Fibroblast of peridontal ligament (primary cell): ENCODE data around the gene MORN3.
"Not testable (repeated sequence)": the region's sequence is repeated elsewhere in the genome, so short reads cannot be mapped to it uniquely, and the experiment has no call there.

Experiments used
- DNase-seq: peaks from one replicate; pipeline ENCODE4 v3.0.0-alpha.2; 2010; ENCODE audit errors: extremely low read depth

MORN3 gene

DNA sequence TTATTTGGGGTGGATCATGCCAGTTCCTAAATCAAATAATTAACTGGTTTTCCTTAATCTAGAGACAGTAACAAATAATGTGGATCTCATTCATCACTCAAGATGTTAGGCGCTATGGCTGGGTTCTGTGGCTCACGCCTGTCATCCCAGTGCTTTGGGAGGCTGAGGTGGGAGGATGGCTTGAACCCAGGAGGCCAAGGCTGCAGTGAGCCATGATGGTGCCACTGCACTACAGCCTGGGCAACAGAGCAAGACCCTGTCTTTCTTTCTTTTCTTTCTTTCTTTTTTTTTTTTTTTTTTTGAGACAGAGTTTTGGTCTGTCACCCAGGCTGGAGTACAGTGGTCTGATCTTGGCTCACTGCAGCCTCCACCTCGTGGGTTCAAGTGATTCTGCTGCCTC, 23.3 kb upstream of the MORN3 start:
- not testable (repeated sequence) for DNase-seq

DNA sequence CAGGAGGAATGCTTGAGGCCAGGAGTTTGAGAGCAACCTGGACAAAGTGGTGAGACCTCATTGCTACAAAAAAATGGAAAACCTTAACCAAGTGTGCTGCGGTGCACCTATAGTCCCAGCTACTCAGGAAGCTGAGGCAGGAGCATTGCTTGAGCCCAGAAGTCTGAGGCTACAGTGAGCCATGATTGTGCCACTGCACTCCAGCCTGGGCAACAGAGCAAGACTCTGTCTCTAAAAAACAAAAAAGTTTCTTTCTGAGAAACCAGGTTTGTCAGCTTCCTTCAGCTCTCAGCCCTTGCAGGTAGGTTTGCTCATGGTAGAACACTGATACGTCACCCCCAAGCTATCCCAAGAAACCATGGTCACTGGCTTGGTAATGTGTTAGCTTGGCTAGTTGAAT, 20.0 kb upstream of the MORN3 start:
- no peak for DNase-seq

DNA sequence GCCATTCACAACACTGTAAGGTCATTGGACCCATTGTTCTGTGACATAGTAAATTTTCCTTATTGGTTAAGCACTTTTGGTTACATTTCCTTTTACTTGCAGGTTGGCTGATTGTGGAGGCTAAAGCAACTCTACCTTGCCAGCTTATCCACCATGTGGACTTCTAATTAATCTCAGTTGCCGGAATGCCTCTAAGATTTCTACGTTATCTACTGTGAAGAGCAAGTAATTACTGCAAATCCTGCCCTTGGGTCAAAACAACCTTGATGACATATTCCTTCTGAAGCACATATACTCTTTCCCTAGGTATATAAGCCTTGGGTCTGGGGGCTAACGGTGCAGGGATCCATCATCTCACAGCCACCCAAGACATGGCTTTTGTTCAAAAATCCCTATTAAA, 19.5 kb upstream of the MORN3 start:
- no peak for DNase-seq

DNA sequence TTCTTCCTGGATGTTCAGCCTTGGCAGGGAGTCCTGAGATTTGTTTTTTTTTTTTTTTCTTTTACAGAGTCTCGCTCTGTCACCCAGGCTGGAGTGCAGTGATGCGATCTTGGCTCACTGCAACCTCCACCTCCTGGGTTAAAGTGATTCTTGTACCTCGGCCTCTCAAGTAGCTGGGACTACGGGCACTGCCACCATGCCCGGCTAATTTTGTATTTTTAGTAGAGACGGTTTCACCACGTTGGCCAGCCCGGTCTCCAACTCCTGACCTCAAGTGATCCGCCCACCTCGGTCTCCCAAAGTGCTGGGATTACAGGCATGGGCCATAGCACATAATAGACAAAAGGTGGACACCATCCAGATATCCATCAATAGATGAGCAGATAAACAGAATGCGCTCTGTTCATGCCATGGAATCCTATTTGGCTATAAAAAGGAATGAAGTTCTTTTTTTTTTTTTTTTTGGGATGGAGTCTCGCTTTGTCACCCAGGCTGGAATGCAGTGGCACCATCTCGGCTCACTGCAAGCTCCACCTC, 10.3 kb upstream of the MORN3 start:
- not testable (repeated sequence) for DNase-seq

DNA sequence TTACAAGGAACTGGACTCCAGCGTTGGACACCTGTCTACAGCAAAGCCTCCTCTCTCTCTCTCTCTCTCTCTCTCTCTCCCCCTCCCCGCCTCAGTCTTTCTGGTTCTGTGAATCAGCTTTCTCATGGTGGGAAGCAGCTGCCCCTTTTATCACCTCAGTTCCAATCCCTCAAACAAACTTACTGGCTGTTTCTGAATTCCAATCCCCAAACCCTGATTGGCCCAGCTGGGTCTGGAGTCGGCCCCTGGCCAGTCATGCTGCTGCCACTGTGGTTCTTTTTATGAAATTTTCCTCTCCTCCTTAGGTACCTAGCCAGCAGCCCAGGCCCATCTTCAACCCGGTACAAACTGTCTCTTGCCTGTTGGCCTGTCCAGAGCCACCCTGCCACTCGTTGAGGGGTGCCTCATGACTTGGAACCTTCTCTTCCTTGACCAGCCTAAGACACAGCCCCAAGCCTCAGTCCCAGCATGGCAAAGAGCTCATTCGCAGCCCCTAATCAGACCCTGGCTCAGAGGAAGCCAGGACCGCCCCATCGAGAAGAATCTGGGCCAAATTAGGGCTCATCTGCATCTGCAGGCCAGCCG, 9.4 kb upstream of the MORN3 start:
- peak; percentile 15 for DNase-seq

DNA sequence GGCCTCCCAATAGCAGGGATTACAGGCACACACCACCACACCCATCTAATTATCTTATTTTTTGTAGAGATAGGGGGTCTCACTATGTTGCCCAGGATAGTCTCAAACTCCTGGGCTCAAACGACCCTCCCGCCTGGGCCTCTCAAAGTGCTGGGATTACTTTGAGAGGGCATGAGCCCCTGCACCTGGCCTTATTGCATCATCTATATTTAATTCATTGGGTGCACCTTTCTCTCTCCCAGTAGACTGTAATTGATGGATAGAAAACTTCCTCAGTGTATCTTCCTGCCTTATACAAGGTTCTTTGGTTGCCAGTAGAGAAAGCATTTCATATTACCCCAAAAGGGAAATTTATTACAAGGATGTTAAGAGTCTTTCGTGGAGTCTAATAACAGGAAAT, 8.9 kb upstream of the MORN3 start:
- no peak for DNase-seq

DNA sequence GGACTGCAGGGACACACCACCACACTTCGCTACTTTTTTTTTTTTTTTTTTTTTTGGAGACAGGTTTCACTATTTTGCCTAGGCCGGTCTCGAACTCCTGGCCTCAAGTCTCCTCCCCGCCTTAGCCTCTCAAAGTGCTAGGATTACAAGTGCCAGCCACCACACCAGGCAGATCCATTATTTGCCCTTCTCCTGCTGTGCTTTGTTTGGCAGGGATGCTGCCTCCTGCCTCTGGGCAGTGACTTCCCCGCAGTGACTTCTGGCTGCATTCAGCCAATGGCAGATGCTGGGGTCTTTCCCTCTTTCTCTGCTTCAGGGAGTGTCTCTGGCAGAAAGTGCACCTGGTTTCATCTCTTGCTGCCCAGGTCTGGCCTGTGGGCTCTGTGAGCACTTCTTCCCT, 6.7 kb upstream of the MORN3 start:
- no peak for DNase-seq

DNA sequence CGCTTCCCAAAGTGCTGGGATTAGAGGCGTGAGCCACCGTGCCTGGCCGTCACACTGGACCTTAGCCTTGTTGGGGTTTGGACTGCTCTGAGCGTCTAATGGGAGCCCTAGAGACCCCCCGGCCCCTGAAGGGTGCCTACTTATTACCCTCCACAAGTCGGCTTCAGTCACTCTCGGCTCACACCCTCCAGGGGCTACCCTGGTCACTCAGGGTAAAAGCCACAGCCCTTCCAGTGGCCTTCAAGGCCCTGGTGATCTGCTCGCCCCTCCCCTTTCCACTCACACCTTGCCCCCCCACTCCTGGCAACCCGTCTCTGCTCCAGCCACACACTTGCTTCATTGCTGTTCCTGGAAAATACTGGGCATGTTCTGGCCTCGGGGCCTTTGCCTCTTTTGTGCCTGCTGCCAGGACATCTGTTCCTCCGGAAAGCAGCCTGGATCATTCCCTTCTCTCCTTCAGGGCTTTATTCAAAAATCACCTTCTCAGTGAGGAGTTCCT, 3.6 kb upstream of the MORN3 start:
- DNase-seq = no peak

DNA sequence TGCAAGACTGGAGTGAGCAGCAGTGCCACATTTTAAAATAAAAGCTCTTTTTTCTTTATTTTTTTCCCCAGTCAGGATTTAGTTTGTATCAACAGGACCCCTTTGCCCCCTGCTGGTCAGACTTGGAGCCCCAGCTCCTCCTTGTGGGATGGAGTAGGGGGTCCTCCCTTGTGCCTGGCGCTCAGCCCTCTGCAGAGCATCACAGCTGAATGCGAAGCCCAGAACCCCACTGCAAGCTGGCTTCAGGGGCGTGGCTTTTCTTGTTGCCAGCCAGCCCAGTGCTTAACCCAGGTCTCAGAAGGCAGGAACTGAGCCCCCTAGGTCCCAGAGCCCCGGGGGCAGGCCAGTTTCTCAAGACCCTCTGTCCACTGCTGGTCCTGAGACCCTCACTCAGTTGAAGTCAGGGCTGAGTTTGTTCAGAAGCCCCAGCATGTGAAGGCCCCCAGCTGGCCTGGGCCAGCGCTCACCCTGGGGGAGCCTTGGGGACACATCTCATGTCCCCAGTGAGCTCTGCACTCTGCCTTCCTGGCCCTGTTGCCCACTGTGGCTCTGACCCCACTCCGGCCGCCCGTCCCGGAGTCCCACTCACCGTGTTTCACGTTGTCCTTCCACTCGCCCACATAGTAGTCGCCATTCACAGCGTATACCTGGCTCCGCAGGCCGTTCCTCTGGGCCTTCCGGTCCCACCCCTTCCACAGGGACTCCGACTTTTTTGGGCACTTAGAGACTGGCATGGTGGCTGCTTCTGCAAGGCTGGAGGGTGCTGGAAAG, 519 bp downstream of the MORN3 start:
- DNase-seq = peak; percentile 47

DNA sequence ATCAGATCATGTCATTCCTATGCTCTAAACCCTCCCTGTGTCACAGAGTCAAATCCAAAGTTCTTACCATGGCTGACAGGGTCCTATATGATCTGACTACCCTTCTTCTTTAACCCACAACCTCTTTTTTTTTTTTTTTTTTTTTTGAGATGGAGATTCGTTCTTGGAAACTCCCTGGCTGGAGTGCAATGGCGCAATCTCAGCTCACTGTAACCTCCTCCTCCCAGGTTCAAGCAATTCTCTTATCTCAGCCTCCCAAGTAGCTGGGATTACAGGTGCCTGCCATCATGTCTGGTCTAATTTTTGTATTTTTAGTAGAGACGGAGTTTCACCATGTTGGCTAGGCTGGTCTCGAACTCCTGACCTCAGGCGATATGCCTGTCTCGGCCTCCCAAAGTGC, 2.6 kb downstream of the MORN3 start:
- not testable (repeated sequence) for DNase-seq

DNA sequence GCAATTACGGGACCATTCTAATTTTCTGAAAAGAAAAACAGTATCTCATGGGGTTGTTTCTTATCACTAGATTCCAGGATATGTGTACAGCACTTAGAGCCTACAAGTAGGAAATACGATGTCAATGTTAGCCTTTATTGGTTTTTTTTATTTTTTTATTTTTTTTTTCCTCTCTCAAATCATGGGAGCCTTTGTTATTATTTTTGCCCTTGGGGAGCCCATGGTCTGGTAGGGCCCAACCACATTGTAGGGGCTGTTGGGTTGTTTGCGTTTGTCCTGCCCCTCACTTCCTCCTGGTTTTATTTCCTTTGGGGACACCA, 5.9 kb downstream of the MORN3 start:
- DNase-seq = no peak

DNA sequence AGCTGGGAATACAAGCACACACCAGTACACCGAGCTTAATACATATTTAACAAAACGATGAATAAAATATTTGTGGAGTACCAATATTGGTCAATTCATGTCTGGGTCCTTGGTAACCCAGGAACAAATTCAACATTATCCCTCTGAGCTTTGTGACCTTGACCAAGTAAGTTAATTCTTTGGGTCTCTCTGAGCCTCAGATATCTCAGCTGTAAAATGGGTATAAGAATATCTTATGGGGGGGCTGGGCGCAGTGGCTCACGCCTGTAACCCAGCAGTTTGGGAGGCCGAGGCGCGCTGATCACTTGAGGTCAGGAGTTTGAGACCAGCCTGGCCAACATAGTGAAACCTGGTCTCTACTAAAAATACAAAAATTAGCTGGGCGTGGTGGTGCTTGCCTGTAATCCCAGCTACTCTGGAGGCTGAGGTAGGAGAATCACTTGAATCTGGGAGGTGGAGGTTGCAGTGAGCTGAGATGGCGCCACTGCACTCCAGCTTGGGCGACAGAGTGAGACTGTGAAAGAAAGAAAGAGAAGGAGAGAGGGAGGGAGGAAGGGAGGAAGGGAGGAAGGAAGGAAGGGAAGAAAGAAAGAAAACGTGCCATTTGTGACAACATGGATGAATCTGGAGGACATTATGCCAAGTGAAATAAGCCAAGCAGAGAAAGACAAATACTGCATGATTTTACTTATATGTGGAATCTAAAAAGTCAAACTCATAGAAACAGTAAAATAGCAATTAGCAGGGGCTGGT, 7.9 kb downstream of the MORN3 start:
- DNase-seq = not testable (repeated sequence)

DNA sequence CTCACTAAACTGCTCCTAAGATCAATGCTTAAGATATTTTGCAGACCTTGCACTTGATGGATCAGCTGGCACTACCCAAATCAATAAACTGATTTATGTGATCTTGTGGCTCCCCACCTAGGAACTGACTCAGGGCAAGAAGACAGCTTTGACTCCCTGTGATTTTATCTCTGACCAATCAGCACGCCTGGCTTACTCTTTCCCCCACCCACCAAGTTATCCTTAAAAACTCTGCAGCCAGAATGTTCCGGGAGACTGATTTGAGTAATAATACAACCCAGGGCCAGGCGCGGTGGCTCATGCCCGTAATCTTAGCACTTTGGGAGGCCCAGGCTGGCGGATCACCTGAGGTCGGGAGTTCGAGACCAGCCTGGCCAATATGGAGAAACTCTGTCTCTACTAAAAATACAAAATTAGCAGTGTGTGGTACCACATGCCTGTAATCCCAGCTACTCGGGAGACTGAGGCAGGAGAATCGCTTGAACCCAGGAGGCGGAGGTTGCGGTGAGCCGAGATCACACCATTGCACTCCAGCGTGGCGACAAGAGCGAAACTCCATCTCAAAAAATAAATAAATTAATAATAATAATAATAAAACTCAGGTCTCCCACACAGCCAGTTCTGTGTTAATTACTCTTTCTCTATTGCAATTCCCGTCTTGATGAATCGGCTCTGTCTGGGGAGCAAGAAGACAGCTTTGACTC, 12.0 kb downstream of the MORN3 start:
- DNase-seq = no peak

DNA sequence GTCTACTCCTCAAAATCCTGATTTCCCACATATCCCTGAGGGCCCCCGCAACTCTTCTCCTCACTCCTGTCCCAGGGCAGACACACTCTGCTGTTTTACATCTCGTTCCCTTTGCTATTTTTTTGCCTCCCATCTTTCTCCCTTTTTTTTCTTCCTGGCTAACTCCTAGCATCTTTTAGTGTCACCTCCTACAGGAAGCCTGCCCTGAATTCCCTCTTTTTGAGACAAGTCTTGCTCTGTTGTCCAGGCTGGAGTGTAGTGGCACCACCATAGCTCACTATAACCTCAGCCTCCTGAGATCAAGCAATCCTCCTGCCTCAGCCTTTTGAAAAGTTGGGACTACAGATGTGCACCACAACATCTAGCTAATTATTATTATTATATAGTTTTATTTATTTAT, 13.3 kb downstream of the MORN3 start:
- DNase-seq = no peak

DNA sequence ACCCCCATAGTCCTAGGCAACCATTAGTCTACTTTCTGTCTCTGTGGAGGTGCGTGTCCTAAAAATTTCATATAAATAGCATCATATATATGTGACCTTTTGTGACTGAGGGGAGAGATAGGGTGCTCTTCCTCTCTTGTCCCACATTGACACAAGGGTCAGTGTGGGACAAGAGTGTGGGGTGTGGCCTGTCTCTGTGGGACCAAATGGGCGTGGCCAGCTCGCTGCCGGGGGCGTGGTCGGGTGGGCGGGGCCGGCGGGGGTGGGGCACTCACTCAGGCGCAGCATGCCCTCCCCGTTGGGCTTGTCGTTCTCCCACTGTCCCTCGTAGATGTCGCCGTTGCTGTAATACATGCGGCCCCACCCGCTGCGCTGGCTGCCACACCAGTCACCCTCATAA, 15.5 kb downstream of the MORN3 start:
- DNase-seq = no peak

DNA sequence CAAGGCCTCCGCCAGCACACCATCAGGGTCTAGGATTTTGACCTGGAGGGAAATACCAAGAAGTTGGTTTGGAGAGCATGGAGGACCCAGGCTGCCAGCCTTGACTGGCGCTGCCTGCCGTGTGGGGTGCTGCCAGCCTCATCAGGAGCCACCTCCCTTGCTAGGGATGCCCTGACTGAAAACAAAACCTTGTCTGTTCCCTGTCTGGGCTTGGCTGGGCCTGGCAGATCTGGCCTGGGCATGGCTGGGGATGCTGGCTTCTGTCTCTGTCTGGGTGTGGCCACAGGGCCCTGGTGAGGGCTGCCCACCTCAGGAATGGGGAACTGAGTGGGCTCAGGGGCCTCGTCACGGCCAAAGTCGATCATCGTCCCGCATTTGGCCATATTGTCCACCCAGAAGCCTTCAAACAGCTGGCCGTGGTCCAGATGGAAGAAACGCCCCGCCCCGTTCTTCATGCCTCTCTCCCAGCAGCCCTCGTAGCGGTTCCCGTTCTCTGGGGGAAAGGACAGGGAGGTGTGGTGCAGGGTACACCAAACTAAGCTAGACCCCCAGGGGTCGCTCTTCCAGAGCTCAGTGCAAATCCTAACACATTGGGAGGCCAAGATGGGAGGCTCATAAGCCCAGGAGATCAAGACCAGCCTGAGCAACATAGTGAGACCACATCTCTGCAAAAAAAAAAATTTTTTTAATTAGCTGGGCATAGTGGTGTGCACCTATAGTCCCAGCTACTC, 16.5 kb downstream of the MORN3 start:
- DNase-seq = no peak

DNA sequence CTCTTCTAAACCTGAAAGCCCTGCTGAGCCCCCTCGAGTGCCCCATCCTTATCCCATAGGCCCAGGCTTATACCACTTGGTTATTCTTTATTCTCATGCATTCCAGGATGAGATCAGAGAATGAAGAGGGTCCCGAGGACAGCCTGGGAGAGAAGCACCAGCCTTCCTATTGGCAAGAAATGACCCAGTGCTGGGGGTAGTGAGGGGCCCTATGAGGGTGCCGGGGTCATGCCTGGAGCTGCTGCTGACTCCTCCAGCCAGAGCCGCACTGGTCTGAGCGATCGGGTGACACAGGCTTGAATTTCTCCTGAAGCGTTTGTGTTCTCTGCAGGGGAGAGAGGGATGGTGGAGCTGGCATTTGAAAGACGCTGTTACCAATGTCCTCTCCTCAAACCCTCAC, 18.1 kb downstream of the MORN3 start:
- DNase-seq = no peak

DNA sequence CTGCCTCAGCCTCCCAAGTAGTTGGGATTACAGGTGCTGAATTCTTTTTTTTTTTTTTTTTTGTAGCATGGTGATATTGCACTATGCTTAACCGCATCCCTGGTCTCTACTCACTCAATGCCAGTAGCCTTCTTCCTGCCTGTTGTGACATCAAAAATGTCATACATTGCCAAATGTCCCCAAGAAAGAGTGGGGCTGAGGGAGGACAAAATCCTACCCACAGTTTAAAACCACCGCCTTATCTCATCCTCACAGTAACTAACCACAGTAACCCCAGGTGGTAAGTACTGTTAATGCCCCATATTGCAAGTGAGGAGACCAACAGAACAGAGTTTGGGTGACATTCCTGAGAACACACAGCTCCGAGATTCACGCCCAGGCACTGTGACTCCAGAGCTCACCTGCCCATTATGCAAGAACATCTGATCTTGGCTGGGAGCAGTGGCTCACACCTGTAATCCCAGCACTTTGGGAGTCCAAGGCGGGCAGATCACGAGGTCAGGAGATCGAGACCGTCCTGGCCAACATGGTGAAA, 19.6 kb downstream of the MORN3 start:
- no peak for DNase-seq

DNA sequence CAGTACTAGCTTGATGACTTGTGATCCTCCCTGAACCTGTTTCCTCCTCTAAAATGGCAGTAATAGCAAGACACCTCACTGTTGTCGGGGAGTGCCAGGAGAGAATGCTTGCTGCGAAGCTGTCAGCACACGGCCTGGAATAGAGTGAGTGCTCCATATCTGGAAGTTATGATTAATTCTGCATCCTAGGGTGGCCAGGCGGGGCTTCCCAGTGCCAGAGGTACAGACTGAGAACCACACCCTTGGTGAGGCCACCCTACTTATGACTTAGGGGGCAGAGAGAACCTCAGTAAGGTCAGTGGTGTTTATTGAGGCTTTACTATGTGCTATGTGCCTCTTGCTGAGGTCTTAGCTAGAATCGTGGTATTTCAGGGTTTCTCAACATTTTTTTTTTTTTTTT, 20.1 kb downstream of the MORN3 start:
- no peak for DNase-seq

DNA sequence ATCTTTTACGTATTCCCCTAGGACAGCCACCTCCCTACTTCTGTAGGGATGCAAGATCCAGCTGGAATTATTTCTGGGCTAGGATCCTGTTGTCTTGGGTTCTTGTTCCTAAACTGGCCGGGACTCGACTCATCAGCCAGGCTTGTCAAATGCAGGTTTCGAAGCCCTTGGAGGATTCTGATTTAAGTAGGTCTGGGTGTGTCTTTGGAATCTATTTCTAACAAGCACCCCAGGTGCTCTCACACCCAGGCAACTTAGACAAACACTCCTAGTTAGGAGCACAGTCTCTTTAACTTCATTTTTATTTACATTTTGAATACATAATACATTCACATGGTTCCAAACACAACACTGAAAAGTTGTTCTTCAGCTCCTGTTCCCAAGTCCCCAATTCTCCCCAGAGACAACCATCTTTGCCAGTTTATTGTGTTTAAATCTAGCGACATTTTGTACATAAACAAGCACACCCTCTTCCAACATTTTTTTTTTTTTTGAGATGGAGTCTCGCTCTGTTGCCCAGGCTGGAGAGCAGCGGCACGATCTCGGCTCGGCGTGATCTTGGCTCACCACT, 20.9 kb downstream of the MORN3 start:
- DNase-seq = no peak

DNA sequence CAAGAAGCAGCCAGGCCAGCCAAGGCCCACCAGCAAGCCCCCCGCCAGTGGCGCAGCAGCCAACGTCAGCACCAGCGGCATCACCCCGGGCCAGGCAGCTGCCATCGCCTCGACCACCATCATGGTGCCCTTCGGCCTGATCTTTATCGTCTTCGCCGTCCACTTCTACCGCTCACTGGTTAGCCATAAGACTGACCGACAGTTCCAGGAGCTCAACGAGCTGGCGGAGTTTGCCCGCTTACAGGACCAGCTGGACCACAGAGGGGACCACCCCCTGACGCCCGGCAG, 28.2 kb downstream of the MORN3 start:
- DNase-seq = no peak
